WTC11 (cell line): ENCODE measurements around the gene MYH9.

Experiments
- ARID4B ChIP-seq: sonication (generic); formaldehyde crosslinking; IDR thresholded peaks from 2 replicates; pipeline ENCODE4 v1.8.0; 2023; ENCODE audit warnings: missing genetic modification reagents, mild to moderate bottlenecking, borderline replicate concordance
- CTCF ChIP-seq: fragments of 200-600 bp; IDR thresholded peaks from 2 replicates; pipeline ENCODE4 v1.8.0; 2022; ENCODE audit warnings: antibody characterized with exemption
- E2F1 ChIP-seq: sonication (generic); formaldehyde crosslinking; IDR thresholded peaks from 2 replicates; pipeline ENCODE4 v1.8.0; 2022; ENCODE audit warnings: mild to moderate bottlenecking, missing genetic modification reagents
- FOXP1 ChIP-seq: sonication (generic); formaldehyde crosslinking; IDR thresholded peaks from 2 replicates; pipeline ENCODE4 v1.8.0; 2022; ENCODE audit warnings: missing genetic modification reagents, mild to moderate bottlenecking, moderate library complexity, borderline replicate concordance
- NFATC4 ChIP-seq: fragments of 250-450 bp; sonication (Bioruptor Pico); IDR thresholded peaks from 2 replicates; pipeline ENCODE4 v1.9.0; 2021; ENCODE audit warnings: mild to moderate bottlenecking
- SP1 ChIP-seq: sonication (generic); formaldehyde crosslinking; conservative IDR thresholded peaks from 2 replicates; pipeline ENCODE4 v1.8.1; 2022; ENCODE audit warnings: missing genetic modification reagents
- TEAD1 ChIP-seq: sonication (generic); formaldehyde crosslinking; IDR thresholded peaks from 2 replicates; pipeline ENCODE4 v1.8.0; 2022; ENCODE audit warnings: mild to moderate bottlenecking, missing genetic modification reagents
- TEAD4 ChIP-seq: sonication (generic); formaldehyde crosslinking; IDR thresholded peaks from 2 replicates; pipeline ENCODE4 v1.8.0; 2022; ENCODE audit warnings: mild to moderate bottlenecking, missing genetic modification reagents
- USF1 ChIP-seq: sonication (generic); formaldehyde crosslinking; IDR thresholded peaks from 2 replicates; pipeline ENCODE4 v1.8.0; 2022; ENCODE audit warnings: mild to moderate bottlenecking, missing genetic modification reagents
- USF2 ChIP-seq: sonication (generic); formaldehyde crosslinking; IDR thresholded peaks from 2 replicates; pipeline ENCODE4 v1.8.1; 2023; ENCODE audit warnings: mild to moderate bottlenecking, missing genetic modification reagents, moderate library complexity

GRCh38 chr22:36367066-36367465 is 20.7 kb downstream of the MYH9 start:
- no peak for TF ChIP-seq CTCF
- no peak for TF ChIP-seq USF1 (CRISPR knock-in tag)
- TF ChIP-seq E2F1 (CRISPR knock-in tag): no peak
- no peak for TF ChIP-seq SP1 (CRISPR knock-in tag)
- TF ChIP-seq NFATC4: no peak
- TF ChIP-seq ARID4B (CRISPR knock-in tag): no peak
- TF ChIP-seq USF2: no peak
- no peak for TF ChIP-seq FOXP1
- no peak for TF ChIP-seq TEAD1 (CRISPR knock-in tag)
- no peak for TF ChIP-seq TEAD4 (CRISPR knock-in tag)
